ENCODE measurements around the gene MAFB. TPM values are rescaled to one million over a fixed set of nuclear protein-coding genes. Genes with fewer than 3 reads are reported as not detected.

Gene MAFB
- total RNA-seq, 4 donors from 2014 or later = 4.6 to 21.5 (median 16.9) TPM

DNA sequence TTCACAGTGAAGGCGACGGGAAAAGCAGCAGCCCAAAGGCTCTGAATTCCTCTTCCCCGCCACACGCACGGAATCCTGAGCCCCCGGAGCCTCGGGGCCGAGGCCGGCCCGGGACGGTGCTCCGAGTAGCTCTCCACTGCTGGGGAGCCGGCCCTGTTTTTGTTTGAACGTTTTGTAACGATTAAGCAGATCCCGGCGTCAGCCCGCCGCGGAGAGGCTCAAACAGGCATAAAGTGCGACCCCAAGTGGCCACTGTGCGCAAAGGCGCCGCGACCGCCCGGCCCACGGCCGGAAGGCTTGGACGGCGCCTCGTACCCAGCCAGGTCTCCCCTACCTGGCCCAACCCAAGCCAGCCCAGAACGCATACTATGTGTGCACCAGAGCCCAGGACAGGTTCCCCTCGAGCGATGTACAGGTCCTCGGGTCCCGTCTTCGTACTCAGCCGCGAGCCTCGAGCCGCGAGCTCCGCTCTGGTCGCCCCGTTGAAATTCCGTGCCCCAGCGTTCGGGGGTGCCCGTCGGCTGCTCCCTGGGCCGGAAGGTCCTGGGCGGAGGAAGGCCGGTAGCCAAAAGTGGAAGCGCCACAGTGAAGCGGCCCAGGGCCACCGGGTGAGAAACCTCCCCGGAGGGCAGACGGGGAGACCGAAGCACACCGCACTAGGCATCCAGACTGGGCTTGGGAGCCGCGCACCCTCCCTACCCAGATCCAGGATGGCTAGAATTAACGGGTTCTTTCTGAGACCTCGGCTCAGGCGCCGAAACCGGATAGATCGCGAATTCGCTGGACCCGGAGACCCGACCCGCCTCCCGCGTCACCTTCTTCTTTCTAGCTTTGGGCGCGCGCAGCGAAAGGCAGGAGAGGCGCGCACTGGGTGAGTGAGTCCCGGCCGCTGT, 1.2 kb upstream of the MAFB start:
- Histone ChIP-seq H3K4me1 (peaks cover 0 to 24% (median 12%) of the 10 kb centered on the region in 4 donors), H3K9me3 (no peaks in the 10 kb centered on the region), H3K4me3 (peak overlapping the region; percentile 27 to 73 (median 50)), H3K27ac (peak overlapping the region; percentile 69 to 96 (median 78)), H3K36me3 (peaks cover 0 to 6% (median 0%) of the 10 kb centered on the region in 3 donors), H3K27me3 (peaks cover 0 to 20% of the 10 kb centered on the region in 2 donors)
- TF ChIP-seq, protein P1, sequence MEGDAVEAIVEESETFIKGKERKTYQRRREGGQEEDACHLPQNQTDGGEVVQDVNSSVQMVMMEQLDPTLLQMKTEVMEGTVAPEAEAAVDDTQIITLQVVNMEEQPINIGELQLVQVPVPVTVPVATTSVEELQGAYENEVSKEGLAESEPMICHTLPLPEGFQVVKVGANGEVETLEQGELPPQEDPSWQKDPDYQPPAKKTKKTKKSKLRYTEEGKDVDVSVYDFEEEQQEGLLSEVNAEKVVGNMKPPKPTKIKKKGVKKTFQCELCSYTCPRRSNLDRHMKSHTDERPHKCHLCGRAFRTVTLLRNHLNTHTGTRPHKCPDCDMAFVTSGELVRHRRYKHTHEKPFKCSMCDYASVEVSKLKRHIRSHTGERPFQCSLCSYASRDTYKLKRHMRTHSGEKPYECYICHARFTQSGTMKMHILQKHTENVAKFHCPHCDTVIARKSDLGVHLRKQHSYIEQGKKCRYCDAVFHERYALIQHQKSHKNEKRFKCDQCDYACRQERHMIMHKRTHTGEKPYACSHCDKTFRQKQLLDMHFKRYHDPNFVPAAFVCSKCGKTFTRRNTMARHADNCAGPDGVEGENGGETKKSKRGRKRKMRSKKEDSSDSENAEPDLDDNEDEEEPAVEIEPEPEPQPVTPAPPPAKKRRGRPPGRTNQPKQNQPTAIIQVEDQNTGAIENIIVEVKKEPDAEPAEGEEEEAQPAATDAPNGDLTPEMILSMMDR (IDR thresholded peaks at IDR 0.05) = peak; percentile 44 to 90 (median 80)
- no peak for TF ChIP-seq POLR2A (IDR thresholded peaks at IDR 0.05)
- peak; percentile 57 to 93 (median 91) for DNase-seq

DNA sequence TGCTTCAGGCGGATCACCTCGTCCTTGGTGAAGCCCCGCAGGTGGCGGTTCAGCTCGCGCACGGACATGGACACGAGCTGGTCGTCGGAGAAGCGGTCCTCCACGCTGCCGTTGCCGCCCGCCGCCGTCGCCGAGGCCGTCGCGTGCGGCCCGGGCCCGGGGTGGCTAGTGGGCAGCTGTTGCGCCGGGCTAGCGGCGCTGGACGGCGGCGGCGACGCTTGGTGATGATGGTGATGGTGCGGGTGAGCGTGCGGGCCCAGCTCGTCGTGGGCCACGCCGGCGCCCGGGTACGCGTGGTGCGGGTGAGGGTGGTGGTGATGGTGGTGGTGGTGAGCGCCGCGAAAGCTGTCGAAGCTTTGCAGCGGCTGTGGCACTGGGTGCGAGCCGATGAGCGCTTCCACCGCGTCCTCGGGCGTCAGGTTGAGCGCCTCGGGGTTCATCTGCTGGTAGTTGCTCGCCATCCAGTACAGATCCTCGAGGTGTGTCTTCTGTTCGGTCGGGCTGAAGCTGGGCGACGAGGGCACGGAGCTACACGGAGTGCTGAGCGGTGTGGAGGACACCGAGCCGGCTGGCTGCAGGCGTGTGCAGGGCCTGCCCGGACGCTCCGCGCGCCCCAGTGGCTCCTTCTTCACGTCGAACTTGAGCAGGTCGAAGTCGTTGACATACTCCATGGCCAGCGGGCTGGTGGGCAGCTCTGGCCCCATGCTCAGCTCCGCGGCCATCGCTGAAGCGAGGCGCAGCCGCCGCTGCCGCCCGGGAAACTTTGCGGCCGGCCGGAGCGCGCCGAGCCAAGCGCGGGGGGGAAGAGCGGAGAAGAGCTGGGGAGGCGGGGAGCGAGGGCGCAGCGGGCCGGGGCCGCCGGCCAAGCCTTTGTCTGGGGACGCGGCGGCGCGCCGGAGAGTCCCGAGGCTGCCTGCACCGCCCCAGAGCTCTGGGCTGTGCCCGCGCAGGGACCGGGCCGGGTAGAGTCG, 622 bp downstream of the MAFB start:
- Histone ChIP-seq H3K27ac (peak overlapping the region; percentile 68 to 96 (median 78)), H3K4me1 (peaks cover 0 to 26% (median 12%) of the 10 kb centered on the region in 4 donors), H3K4me3 (peak overlapping the region; percentile 27 to 73 (median 50)), H3K27me3 (peaks cover 0 to 20% of the 10 kb centered on the region in 2 donors), H3K36me3 (peaks cover 0 to 10% (median 0%) of the 10 kb centered on the region in 3 donors), H3K9me3 (no peaks in the 10 kb centered on the region)
- no peak for DNase-seq
- TF ChIP-seq, protein P1 (IDR thresholded peaks at IDR 0.05) = no peak
- TF ChIP-seq POLR2A (IDR thresholded peaks at IDR 0.05) = no peak

DNA sequence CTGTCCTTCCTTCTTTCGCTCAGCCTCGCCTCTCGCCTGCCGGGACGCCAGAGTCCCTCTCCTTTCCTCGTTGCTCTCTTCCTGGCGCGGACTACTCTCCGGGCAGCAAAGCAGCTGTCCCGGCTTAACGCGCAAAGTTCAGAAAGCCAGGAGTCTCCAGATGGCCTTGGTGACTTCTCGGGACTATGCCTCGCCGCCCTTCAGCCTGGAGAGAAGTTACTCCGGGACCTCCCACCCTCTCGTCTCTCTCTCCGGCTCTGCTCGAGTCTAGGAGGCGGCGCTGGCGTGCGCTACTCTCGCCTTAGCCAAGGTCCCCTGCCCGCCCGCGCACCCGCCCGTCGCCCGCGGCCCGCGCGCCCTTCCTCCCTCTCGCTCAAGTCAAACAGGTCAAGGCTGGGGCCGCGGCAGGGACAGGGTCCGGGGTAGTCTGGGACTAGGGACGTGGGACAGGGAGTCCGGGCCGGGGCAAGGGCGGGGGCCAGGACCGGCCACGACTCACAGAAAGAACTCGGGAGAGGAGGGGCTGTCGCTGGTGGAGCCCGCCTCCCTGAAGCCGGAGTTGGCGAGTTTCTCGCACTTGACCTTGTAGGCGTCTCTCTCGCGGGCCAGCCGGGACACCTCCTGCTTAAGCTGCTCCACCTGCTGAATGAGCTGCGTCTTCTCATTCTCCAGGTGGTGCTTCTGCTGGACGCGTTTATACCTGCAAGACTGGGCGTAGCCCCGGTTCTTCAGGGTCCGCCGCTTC, 1.5 kb downstream of the MAFB start:
- Histone ChIP-seq H3K27ac (peak overlapping the region; percentile 68 to 96 (median 78)), H3K36me3 (peaks cover 0 to 10% (median 0%) of the 10 kb centered on the region in 3 donors), H3K9me3 (no peaks in the 10 kb centered on the region), H3K4me3 (peak overlapping the region; percentile 27 to 73 (median 50)), H3K27me3 (peaks cover 0 to 11% of the 10 kb centered on the region in 2 donors), H3K4me1 (peaks cover 0 to 30% (median 12%) of the 10 kb centered on the region in 4 donors)
- TF ChIP-seq POLR2A (IDR thresholded peaks at IDR 0.05) = no peak
- TF ChIP-seq, protein P1 (IDR thresholded peaks at IDR 0.05) = no peak
- peak in 1 of 3 donors; percentile 82 for DNase-seq

DNA sequence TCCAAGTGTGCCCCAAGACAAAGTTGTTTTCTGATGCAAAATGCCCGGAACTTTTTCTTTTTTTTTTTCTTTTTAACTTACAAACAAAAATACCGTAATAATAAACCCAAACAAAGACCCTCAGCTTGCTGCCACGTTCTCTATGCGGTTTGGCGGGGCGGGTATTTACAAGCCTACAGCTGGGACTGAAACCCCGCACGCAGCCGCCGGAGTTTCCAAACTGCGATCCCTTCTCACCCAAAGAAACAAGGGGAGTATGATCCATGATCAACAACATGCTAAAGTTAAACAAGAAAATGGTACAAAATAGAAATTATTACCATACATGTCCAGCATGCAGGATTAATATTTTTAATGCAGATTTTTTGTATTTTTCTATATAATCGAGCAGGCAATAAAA, 2.1 kb downstream of the MAFB start:
- peaks cover 0 to 30% (median 12%) of the 10 kb centered on the region in 4 donors for H3K4me1 ChIP-seq
- TF ChIP-seq, protein P1 (IDR thresholded peaks at IDR 0.05) = no peak
- no peak for TF ChIP-seq POLR2A (IDR thresholded peaks at IDR 0.05)
- H3K9me3 ChIP-seq = no peaks in the 10 kb centered on the region
- H3K27ac ChIP-seq = peak overlapping the region in 2 of 4 donors; percentile 83 to 96
- no peak for DNase-seq
- peaks cover 0 to 10% (median 0%) of the 10 kb centered on the region in 3 donors for H3K36me3 ChIP-seq
- H3K4me3 ChIP-seq = peak overlapping the region; percentile 27 to 73 (median 50)
- H3K27me3 ChIP-seq = peaks cover 0 to 10% of the 10 kb centered on the region in 2 donors

All from Peyer's patch (tissue), 4 donors.